Naive B cell (primary cell): ENCODE measurements around the gene CISTR. TPM values are rescaled to one million over a fixed set of nuclear protein-coding genes. Genes with fewer than 3 reads are reported as not detected.
"Not testable (repeated sequence)": the region's sequence is repeated elsewhere in the genome, so short reads cannot be mapped to it uniquely, and the experiment has no call there.

Source experiments
- ATAC-seq, 2 donors: fragments of 150-1000 bp; cut with Tn5 transposase; 2 replicates each; pipeline ENCODE4 v1.10.0; 2021; ENCODE audit warnings: low read depth in 2 of 2, mild to moderate bottlenecking in 2 of 2, moderate library complexity in 2 of 2
- DNase-seq: peaks from one replicate; pipeline ENCODE4 v3.0.0; 2022
- H3K27ac Mint-ChIP-seq, 6 donors: one replicate each; pipeline ENCODE4 v1.8.0; 2020 to 2022; ENCODE audit warnings: mild to moderate bottlenecking in 6 of 6, mixed read lengths in 6 of 6, moderate library complexity in 5 of 6, inconsistent platforms in 2 of 6
- H3K27me3 Mint-ChIP-seq, 3 donors: one replicate each; pipeline ENCODE4 v1.8.0; 2021 to 2022; ENCODE audit warnings: mixed read lengths in 3 of 3, mild to moderate bottlenecking in 1 of 3
- H3K36me3 Mint-ChIP-seq, 2 donors: one replicate each; pipeline ENCODE4 v1.8.0; 2020 to 2022; ENCODE audit warnings: mixed read lengths in 2 of 2, inconsistent platforms in 1 of 2, mild to moderate bottlenecking in 1 of 2
- H3K4me1 Mint-ChIP-seq, 3 donors: one replicate each; pipeline ENCODE4 v1.8.0; 2020 to 2022; ENCODE audit warnings: mixed read lengths in 3 of 3, inconsistent platforms in 1 of 3, mild to moderate bottlenecking in 1 of 3, moderate library complexity in 1 of 3
- H3K4me3 Mint-ChIP-seq, 8 donors: one replicate each; pipeline ENCODE4 v1.8.0; 2020 to 2022; ENCODE audit warnings: mild to moderate bottlenecking in 8 of 8, mixed read lengths in 8 of 8, moderate library complexity in 8 of 8, inconsistent platforms in 2 of 8
- H3K9me3 Mint-ChIP-seq, 7 donors: one replicate each; pipeline ENCODE4 v1.8.0; 2020 to 2022; ENCODE audit warnings: mixed read lengths in 7 of 7, mild to moderate bottlenecking in 5 of 7, inconsistent platforms in 2 of 7, moderate library complexity in 1 of 7
- polyA plus RNA-seq, 6 donors: library from polyadenylated mRNA; unstranded; fragments of 300-500 nt; fragmentation: Illumina TruSeq; gene quantifications; one replicate each; pipeline ENCODE4 v1.2.3, GENCODE V29; 2021; ENCODE audit warnings: low read depth in 6 of 6

The CISTR gene
- polyA plus RNA-seq, 6 donors from 2014 or later, result not detected

DNA sequence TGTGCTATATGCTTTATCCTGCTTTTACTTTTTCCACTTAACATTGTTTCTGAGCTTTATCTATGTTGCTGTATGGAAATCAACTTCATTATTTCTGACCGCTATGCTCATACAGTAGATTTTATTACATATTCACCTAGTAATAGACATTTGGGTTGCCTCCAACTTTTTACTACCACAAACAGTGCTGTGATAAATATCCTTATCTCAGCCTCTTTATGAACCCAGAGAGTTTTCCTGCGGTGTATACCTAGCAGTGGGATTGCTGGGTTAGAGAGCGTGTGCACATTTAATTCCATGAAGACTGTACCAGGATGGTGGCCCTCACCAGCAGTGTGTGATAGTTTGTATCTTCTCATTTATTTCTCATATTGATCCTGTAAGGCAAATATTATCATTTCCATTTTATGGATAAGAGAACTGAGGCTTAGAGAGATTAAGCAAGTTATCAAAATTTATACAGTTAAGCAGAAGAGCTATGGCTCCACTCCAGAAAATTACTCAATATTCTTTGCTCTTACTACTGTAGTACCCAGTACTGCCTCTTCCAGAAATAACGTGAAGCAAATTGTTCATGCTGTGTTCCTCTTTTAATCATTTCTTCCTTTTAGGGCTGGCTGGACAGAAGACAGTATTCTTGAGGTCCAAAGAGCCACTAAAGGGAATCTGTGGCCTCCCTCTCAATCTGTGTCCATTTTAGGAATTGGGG lies 26.3 kb upstream of the CISTR start:
- Mint-ChIP-seq H3K4me1 (no peaks in the 10 kb centered on the region), H3K36me3 (no peaks in the 10 kb centered on the region), H3K27ac (no peak overlapping the region), H3K9me3 (peaks cover 0 to 2% (median 0%) of the 10 kb centered on the region in 7 donors), H3K27me3 (peaks cover 47 to 73% (median 59%) of the 10 kb centered on the region in 3 donors), H3K4me3 (no peak overlapping the region)
- DNase-seq (no peak), ATAC-seq (no peak)

DNA sequence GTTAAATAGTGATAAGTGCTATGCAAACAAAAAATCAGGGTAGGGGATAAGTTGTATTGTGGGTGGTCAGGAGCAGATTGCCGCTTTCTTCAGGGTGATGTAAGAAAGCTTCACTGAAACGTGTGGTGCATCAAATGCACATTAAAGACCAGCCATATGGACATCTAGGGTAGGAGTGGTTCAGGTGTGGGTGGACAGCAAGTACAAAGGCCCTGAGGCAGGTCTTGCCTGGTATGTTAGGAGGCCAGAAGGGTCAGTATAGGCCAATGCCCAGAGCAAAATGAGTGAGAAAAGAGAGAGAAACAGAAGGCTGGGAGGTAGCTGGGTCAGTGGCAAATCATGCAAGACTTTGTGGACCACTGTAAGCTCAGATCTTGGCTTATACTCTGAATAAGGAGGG lies 25.6 kb upstream of the CISTR start:
- Mint-ChIP-seq H3K27me3 (peaks cover 43 to 70% (median 56%) of the 10 kb centered on the region in 3 donors), H3K4me1 (no peaks in the 10 kb centered on the region), H3K36me3 (no peaks in the 10 kb centered on the region), H3K4me3 (no peak overlapping the region), H3K9me3 (peaks cover 0 to 3% (median 0%) of the 10 kb centered on the region in 7 donors), H3K27ac (peak overlapping the region in 1 of 6 donors; percentile 1)
- DNase-seq (no peak), ATAC-seq (no peak)

DNA sequence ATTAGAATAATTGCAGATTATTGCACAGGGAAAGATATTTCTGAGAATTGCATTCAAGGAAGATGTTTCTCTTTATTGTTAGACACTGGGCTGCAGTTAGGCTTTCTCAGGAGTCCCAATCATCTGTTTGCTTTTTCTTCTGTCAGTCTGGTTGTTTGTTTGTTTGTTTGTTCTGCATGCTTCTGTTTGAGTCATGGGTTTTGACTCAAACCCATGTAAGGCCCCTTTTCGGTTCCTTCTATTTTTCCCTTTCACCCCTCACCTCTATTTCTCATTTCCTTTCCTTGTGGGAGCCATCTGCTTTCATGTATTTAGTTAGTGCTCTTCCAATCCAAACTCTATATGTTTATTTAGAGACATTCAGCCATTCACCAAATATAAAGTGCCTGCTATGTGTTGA lies 25.1 kb upstream of the CISTR start:
- H3K4me1 Mint-ChIP-seq, result no peaks in the 10 kb centered on the region
- no peak for DNase-seq
- peaks cover 39 to 70% (median 53%) of the 10 kb centered on the region in 3 donors for H3K27me3 Mint-ChIP-seq

DNA sequence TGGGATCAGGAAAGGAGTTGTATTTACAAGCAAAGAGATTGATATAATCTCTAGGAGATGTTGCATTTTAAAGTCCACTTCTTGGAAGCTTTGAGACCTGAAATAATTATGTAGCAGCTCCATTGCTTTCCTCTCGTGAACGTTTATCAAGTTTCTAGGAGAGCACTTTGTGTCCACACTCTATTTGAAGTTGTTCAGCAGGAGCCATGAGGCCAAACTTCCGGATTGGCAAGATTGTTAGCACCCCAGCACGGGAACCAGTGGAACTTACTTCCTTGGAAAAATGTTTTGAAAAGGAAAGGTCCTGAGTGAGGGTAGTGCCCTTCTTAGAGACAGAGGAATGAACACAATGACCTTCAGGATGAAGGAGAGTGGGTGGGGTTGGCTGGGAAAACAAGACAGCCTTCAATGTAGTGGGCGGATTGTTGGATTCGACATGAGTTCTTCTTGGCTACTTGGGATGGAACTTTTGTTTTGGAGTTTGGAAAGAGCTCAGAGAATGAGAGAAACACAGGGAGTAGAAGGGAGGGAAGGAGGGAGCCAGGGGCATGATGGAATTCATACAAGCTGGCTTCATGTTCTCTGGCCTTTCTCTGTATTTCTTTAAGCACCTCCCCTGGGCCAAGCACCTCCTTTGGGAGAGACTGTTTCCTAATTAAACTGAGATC lies 23.8 kb upstream of the CISTR start:
- H3K27me3 Mint-ChIP-seq, result peaks cover 38 to 66% (median 49%) of the 10 kb centered on the region in 3 donors
- ATAC-seq, result no peak
- H3K4me3 Mint-ChIP-seq, result no peak overlapping the region

More for the DNA sequence above, 25.1 kb upstream of the CISTR start:
- Mint-ChIP-seq H3K4me3 (no peak overlapping the region), H3K27ac (no peak overlapping the region), H3K36me3 (no peaks in the 10 kb centered on the region), H3K9me3 (peaks cover 0 to 3% (median 0%) of the 10 kb centered on the region in 7 donors)
- ATAC-seq, result no peak

DNA sequence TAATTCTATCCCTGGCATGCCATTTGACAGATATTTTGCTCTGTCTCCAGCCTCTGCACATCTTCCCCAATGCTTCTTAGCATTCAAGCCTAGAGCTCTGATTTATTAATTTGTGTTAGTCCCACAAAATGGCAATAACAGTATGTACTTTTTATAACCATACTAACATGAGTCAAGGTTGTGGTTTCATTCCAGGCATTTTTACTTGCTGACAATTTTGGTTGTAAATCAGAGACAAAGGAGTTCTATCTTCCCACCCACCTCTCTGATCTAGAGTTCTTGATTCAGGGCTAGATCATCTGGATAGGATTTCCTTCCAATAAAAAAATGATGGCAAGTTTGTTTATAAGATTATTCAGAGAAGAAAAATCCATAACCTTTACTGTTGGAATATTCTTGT lies 18.5 kb upstream of the CISTR start:
- Mint-ChIP-seq H3K9me3 (peaks cover 0 to 3% (median 0%) of the 10 kb centered on the region in 7 donors), H3K27ac (no peak overlapping the region), H3K36me3 (no peaks in the 10 kb centered on the region), H3K4me1 (no peaks in the 10 kb centered on the region), H3K27me3 (peaks cover 44 to 68% (median 54%) of the 10 kb centered on the region in 3 donors), H3K4me3 (no peak overlapping the region)
- DNase-seq (no peak), ATAC-seq (no peak)

More for the DNA sequence above, 23.8 kb upstream of the CISTR start:
- Mint-ChIP-seq H3K27ac (no peak overlapping the region), H3K9me3 (peaks cover 0 to 3% (median 0%) of the 10 kb centered on the region in 7 donors), H3K4me1 (no peaks in the 10 kb centered on the region), H3K36me3 (no peaks in the 10 kb centered on the region)
- no peak for DNase-seq

DNA sequence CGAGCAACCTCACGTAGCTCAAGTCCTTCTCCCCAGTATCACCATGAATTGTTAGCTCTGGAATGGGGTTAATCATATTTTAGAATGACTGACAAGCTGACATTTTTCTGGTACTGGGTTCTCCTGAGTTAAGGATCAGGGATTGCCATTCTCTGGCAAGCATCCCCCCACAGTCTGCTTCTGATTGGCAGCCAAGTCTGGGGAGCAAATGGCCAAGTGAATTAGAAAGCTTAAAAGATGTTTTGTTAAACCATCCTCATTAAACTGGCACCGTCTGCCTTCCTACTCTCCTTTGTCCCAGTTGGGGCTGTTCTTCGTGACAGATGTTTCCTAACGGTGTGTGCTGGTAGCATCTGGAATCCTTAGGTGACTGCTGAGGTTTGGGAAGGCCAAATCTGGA lies 17.2 kb upstream of the CISTR start:
- no peak for DNase-seq
- Mint-ChIP-seq H3K4me3 (no peak overlapping the region), H3K4me1 (no peaks in the 10 kb centered on the region), H3K9me3 (peaks cover 0 to 3% (median 0%) of the 10 kb centered on the region in 7 donors), H3K36me3 (no peaks in the 10 kb centered on the region), H3K27ac (no peak overlapping the region), H3K27me3 (peaks cover 56 to 69% (median 63%) of the 10 kb centered on the region in 3 donors)
- ATAC-seq, result no peak

GRCh38 chr12:53766881-53767280 lies 15.1 kb upstream of the CISTR start:
- no peak overlapping the region for H3K27ac Mint-ChIP-seq
- peaks cover 65 to 73% (median 70%) of the 10 kb centered on the region in 3 donors for H3K27me3 Mint-ChIP-seq
- H3K36me3 Mint-ChIP-seq, result peaks cover 0 to 10% of the 10 kb centered on the region in 2 donors
- peaks cover 0 to 2% (median 0%) of the 10 kb centered on the region in 7 donors for H3K9me3 Mint-ChIP-seq
- DNase-seq (no peak), ATAC-seq (no peak)
- no peaks in the 10 kb centered on the region for H3K4me1 Mint-ChIP-seq
- no peak overlapping the region for H3K4me3 Mint-ChIP-seq

DNA sequence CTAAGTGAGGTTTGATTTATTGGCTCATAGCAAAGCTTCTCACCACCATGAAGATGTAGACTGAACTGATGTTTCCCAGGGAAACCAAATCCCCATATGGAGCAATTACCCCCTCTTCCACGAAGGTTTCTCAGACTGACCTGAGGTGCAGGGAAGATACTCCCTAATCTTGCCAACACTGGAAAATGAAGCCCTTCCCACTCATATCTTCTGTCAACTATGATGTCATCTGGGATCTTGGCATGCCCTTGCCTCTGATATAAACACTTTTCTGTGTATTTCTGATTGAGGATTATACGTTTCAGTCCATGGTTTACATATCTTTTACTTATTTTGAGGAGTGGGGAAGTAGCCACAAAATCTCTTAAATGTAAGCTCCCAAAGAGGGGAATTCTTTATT lies 14.1 kb upstream of the CISTR start:
- peaks cover 0 to 10% of the 10 kb centered on the region in 2 donors for H3K36me3 Mint-ChIP-seq
- no peak overlapping the region for H3K4me3 Mint-ChIP-seq
- ATAC-seq, result no peak
- H3K27ac Mint-ChIP-seq, result no peak overlapping the region
- no peaks in the 10 kb centered on the region for H3K4me1 Mint-ChIP-seq
- H3K27me3 Mint-ChIP-seq, result peaks cover 64 to 74% (median 66%) of the 10 kb centered on the region in 3 donors
- H3K9me3 Mint-ChIP-seq, result peaks cover 0 to 2% (median 0%) of the 10 kb centered on the region in 7 donors
- no peak for DNase-seq

DNA sequence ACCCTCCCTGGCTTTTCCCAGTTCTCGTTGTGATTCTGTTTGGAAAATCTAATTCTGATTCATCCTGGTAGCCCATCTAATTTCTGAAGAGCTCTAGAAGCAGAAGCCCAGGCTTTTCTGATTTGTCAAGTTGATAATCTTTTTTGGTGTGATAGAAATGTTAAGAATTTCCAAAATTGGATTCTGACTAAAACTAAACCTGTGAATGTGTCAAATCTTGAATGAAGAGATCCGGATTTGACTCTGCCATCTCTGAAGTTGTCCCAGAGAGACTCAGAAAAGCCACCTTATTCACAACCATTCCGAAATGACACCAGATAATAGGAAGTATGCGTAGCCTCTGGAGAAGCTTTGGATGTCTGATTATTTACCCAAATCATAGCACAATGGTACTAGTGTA lies 12.8 kb upstream of the CISTR start:
- no peak for ATAC-seq
- no peak overlapping the region for H3K27ac Mint-ChIP-seq
- no peaks in the 10 kb centered on the region for H3K4me1 Mint-ChIP-seq
- H3K27me3 Mint-ChIP-seq, result peaks cover 60 to 78% (median 77%) of the 10 kb centered on the region in 3 donors
- H3K36me3 Mint-ChIP-seq, result peaks cover 0 to 10% of the 10 kb centered on the region in 2 donors
- H3K4me3 Mint-ChIP-seq, result no peak overlapping the region
- DNase-seq, result no peak
- H3K9me3 Mint-ChIP-seq, result peaks cover 0 to 2% (median 0%) of the 10 kb centered on the region in 7 donors

- H3K4me3 Mint-ChIP-seq, DNase-seq, H3K9me3 Mint-ChIP-seq, H3K27ac Mint-ChIP-seq, H3K36me3 Mint-ChIP-seq, ATAC-seq: not testable (repeated sequence)
- Mint-ChIP-seq H3K27me3 (peaks cover 60 to 92% (median 92%) of the 10 kb centered on the region in 3 donors), H3K4me1 (peaks cover 0 to 12% (median 12%) of the 10 kb centered on the region in 3 donors)
These were observed 11.0 kb upstream of the CISTR start for GRCh38 chr12:53762793-53763192.

- peak overlapping the region in 1 of 6 donors; percentile 20 for H3K27ac Mint-ChIP-seq
- no peak overlapping the region for H3K4me3 Mint-ChIP-seq
- peaks cover 0 to 2% (median 0%) of the 10 kb centered on the region in 7 donors for H3K9me3 Mint-ChIP-seq
- peaks cover 47 to 78% (median 77%) of the 10 kb centered on the region in 3 donors for H3K27me3 Mint-ChIP-seq
- DNase-seq, result no peak
- H3K36me3 Mint-ChIP-seq, result peaks cover 0 to 10% of the 10 kb centered on the region in 2 donors
- peaks cover 0 to 19% (median 18%) of the 10 kb centered on the region in 3 donors for H3K4me1 Mint-ChIP-seq
- no peak for ATAC-seq
These were observed 9.5 kb upstream of the CISTR start for GRCh38 chr12:53761306-53761705.

DNA sequence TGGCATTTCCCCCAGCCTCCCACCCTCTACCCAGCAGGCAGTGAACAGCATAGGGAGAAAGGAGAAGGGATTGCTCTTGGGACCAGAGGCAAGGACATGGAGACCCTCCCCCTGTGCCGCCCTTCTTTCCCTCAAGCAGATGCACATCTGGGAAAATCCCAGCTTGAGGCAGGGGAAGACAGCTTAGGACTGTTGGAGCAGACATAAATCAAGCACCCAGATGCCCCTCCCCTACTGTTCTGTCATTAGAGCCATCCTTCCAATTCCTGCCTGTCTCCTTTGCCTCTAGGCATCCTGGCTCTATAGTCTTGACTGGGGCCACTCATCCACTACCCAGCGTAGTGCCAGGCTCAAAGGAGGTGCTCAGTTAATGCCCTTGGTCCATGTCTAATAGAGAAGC lies 7.5 kb upstream of the CISTR start:
- DNase-seq (no peak), ATAC-seq (no peak)
- Mint-ChIP-seq H3K4me1 (peaks cover 0 to 28% (median 28%) of the 10 kb centered on the region in 3 donors), H3K27ac (no peak overlapping the region), H3K4me3 (peak overlapping the region in 1 of 8 donors; percentile 18), H3K36me3 (peaks cover 0 to 10% of the 10 kb centered on the region in 2 donors), H3K27me3 (peaks cover 30 to 62% (median 60%) of the 10 kb centered on the region in 3 donors), H3K9me3 (peaks cover 0 to 1% (median 0%) of the 10 kb centered on the region in 7 donors)

GRCh38 chr12:53758730-53759103 lies 6.9 kb upstream of the CISTR start:
- H3K36me3 Mint-ChIP-seq, result peaks cover 0 to 8% of the 10 kb centered on the region in 2 donors
- H3K4me1 Mint-ChIP-seq, result peaks cover 0 to 28% (median 28%) of the 10 kb centered on the region in 3 donors
- peak overlapping the region in 1 of 8 donors; percentile 1 for H3K4me3 Mint-ChIP-seq
- H3K9me3 Mint-ChIP-seq, result peaks cover 0 to 1% (median 0%) of the 10 kb centered on the region in 7 donors
- peak overlapping the region in 1 of 6 donors; percentile 46 for H3K27ac Mint-ChIP-seq
- no peak for ATAC-seq
- peaks cover 28 to 58% (median 56%) of the 10 kb centered on the region in 3 donors for H3K27me3 Mint-ChIP-seq
- DNase-seq, result no peak
